Measurements from ENCODE around the gene EBPL. TPM values are rescaled to one million over a fixed set of nuclear protein-coding genes. Genes with fewer than 3 reads are reported as not detected.
"Not testable (repeated sequence)": the region's sequence is repeated elsewhere in the genome, so short reads cannot be mapped to it uniquely, and the experiment has no call there.

EBPL gene
- total RNA-seq, 1 donor from 2014 or later: 95.1 TPM

GRCh38 chr13:49714757-49715156, 23.5 kb upstream of the EBPL start:
- no peak for DNase-seq (ENCODE audit: low read depth)
- H3K4me3 ChIP-seq (ENCODE audit: low read depth, low read length): no peak overlapping the region
- TF ChIP-seq CTCF (conservative IDR thresholded peaks at IDR 0.05; ENCODE audit: low read depth, low read length): no peak

GRCh38 chr13:49711218-49711863, 20.1 kb upstream of the EBPL start:
- no peak overlapping the region for H3K4me3 ChIP-seq (ENCODE audit: low read depth, low read length)
- TF ChIP-seq CTCF (conservative IDR thresholded peaks at IDR 0.05; ENCODE audit: low read depth, low read length): no peak
- no peak for DNase-seq (ENCODE audit: low read depth)

- DNase-seq (ENCODE audit: low read depth); H3K4me3 ChIP-seq (ENCODE audit: low read depth, low read length): not testable (repeated sequence)
These were observed 13.0 kb upstream of the EBPL start for GRCh38 chr13:49704264-49704663.

- no peak overlapping the region for H3K4me3 ChIP-seq (ENCODE audit: low read depth, low read length)
- DNase-seq (ENCODE audit: low read depth): no peak
- TF ChIP-seq CTCF (conservative IDR thresholded peaks at IDR 0.05; ENCODE audit: low read depth, low read length): no peak
These were observed 10.2 kb upstream of the EBPL start for GRCh38 chr13:49701491-49701890.

GRCh38 chr13:49697468-49697867, 6.2 kb upstream of the EBPL start:
- no peak for TF ChIP-seq CTCF (conservative IDR thresholded peaks at IDR 0.05; ENCODE audit: low read depth, low read length)
- H3K4me3 ChIP-seq (ENCODE audit: low read depth, low read length): no peak overlapping the region
- DNase-seq (ENCODE audit: low read depth): no peak

- no peak for DNase-seq (ENCODE audit: low read depth)
- no peak for TF ChIP-seq CTCF (conservative IDR thresholded peaks at IDR 0.05; ENCODE audit: low read depth, low read length)
These were observed 3.2 kb upstream of the EBPL start for GRCh38 chr13:49694446-49694845.

GRCh38 chr13:49693877-49694276, 2.6 kb upstream of the EBPL start:
- H3K4me3 ChIP-seq (ENCODE audit: low read depth, low read length): no peak overlapping the region
- TF ChIP-seq CTCF (conservative IDR thresholded peaks at IDR 0.05; ENCODE audit: low read depth, low read length): no peak
- DNase-seq (ENCODE audit: low read depth): no peak

More at GRCh38 chr13:49694446-49694845, 3.2 kb upstream of the EBPL start:
- H3K4me3 ChIP-seq (ENCODE audit: low read depth, low read length): no peak overlapping the region
